Esophagus muscularis mucosa (tissue), 4 donors: Measurements from ENCODE around the gene NNT. TPM values are rescaled to one million over a fixed set of nuclear protein-coding genes. Genes with fewer than 3 reads are reported as not detected.
A peak's percentile ranks its signal among the peaks of the same experiment; 100 is the strongest.

ENCODE experiments used
- DNase-seq: peaks from one replicate; pipeline ENCODE4 v3.0.0-alpha.2; 2017; ENCODE audit errors: extremely low spot score
- H3K27ac ChIP-seq, 4 donors: fragments of 200-600 bp; sonication (generic); replicated peaks in 1 of 4; 1 replicate in 3 of 4; 2 replicates in 1 of 4; pipeline ENCODE4 v1.5.1; 2016 to 2019; ENCODE audit warnings: mild to moderate bottlenecking in 1 of 4
- H3K27me3 ChIP-seq, 4 donors: fragments of 200-600 bp; sonication (generic); one replicate each; pipeline versions ENCODE4 v1.5.1 to v1.6.0; 2016 to 2019
- H3K36me3 ChIP-seq, 4 donors: fragments of 200-600 bp; sonication (generic); one replicate each; pipeline ENCODE4 v1.5.1; 2016 to 2019
- H3K4me1 ChIP-seq, 4 donors: fragments of 200-600 bp; sonication (generic); one replicate each; pipeline ENCODE4 v1.5.1; 2016 to 2019
- H3K4me3 ChIP-seq, 4 donors: fragments of 200-600 bp; sonication (generic); 1 replicate in 2 of 4; 2 replicates in 2 of 4; pipeline ENCODE4 v1.5.1; 2016 to 2019; ENCODE audit warnings: mild to moderate bottlenecking in 4 of 4, moderate library complexity in 1 of 4
- H3K9me3 ChIP-seq, 4 donors: fragments of 200-600 bp; sonication (generic); 1 replicate in 3 of 4; 2 replicates in 1 of 4; pipeline ENCODE4 v1.5.1; 2016 to 2019
- EP300 ChIP-seq: sonication (generic); formaldehyde crosslinking; IDR thresholded peaks from one replicate; pipeline ENCODE4 v1.6.1; 2017; ENCODE audit warnings: antibody characterized with exemption
- POLR2A ChIP-seq: fragments of 450-650 bp; IDR thresholded peaks from one replicate; pipeline ENCODE4 v1.6.1; 2017; ENCODE audit warnings: antibody characterized with exemption, moderate library complexity, mild to moderate bottlenecking, low read depth
- POLR2AphosphoS5 ChIP-seq, 2 donors: sonication (generic); formaldehyde crosslinking; IDR thresholded peaks; one replicate each; pipeline ENCODE4 v1.6.1; 2017; ENCODE audit warnings: antibody characterized with exemption in 2 of 2
- WGBS: methylation state at CpG from one replicate; pipeline ENCODE4 v1.1.5; 2018; 5-methylcytosine and 5-hydroxymethylcytosine counted together
- intact Hi-C: fragments of 100-400 bp; cut with DNase I; formaldehyde crosslinking; loops from one replicate; pipeline ENCODE4 v1.15.1; 2023
- total RNA-seq, 4 donors: library from RNA; depleted of rRNA; stranded (reverse); fragments of >200 nt; gene quantifications; one replicate each; pipeline versions ENCODE4 v1.1.0 to v1.2.1, GENCODE V29; 2016
- TF ChIP-seq, protein P1 (sequence below), 3 experiments: fragments of 200-600 bp in 2 of 3; fragments of 450-650 bp in 1 of 3; sonication (generic) in 2 of 3; IDR thresholded peaks; one replicate each; pipeline ENCODE4 v1.5.1; 2017 to 2019; ENCODE audit warnings: antibody characterized with exemption in 3 of 3, mild to moderate bottlenecking in 2 of 3, moderate library complexity in 1 of 3

Gene NNT
- total RNA-seq, 4 donors from 2014 or later: 49.0 to 90.1 (median 70.3) TPM

GRCh38 chr5:43609752-43610151 is 6.8 kb downstream of the NNT start:
- 67% methylated on average over 1 of the region's 1 CpG for WGBS
- H3K4me3 ChIP-seq: no peak overlapping the region
- peaks cover 34 to 58% (median 44%) of the 10 kb centered on the region in 4 donors for H3K36me3 ChIP-seq
- H3K27me3 ChIP-seq: no peaks in the 10 kb centered on the region
- H3K27ac ChIP-seq: no peak overlapping the region
- intact Hi-C loops: no loop called here
- DNase-seq: no peak
- TF ChIP-seq, protein P1, sequence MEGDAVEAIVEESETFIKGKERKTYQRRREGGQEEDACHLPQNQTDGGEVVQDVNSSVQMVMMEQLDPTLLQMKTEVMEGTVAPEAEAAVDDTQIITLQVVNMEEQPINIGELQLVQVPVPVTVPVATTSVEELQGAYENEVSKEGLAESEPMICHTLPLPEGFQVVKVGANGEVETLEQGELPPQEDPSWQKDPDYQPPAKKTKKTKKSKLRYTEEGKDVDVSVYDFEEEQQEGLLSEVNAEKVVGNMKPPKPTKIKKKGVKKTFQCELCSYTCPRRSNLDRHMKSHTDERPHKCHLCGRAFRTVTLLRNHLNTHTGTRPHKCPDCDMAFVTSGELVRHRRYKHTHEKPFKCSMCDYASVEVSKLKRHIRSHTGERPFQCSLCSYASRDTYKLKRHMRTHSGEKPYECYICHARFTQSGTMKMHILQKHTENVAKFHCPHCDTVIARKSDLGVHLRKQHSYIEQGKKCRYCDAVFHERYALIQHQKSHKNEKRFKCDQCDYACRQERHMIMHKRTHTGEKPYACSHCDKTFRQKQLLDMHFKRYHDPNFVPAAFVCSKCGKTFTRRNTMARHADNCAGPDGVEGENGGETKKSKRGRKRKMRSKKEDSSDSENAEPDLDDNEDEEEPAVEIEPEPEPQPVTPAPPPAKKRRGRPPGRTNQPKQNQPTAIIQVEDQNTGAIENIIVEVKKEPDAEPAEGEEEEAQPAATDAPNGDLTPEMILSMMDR (IDR thresholded peaks at IDR 0.05): peak in 1 of 3 experiments; percentile 19
- TF ChIP-seq EP300: no peak
- no peaks in the 10 kb centered on the region for H3K9me3 ChIP-seq
- H3K4me1 ChIP-seq: peaks cover under 1 to 6% (median 2%) of the 10 kb centered on the region in 4 donors

DNA sequence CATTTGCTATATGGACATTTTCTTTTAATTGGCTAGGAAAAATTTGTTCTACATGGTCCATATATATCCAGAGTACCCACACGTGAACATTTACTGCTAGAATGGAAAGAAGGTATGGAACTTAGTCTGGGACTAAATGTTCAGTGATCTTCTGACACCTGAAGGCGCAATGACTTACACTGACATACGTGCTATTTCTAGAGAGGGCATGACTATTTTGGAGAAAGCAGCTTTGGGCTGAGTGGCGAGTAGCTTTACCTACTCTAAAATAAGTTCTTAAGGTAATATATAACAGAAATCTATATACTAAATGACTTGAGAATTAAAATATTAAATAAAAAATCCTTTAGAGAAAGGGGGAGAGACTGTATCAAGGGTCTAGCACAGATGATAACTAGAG is 10.4 kb downstream of the NNT start:
- Histone ChIP-seq H3K4me3 (no peak overlapping the region), H3K4me1 (no peaks in the 10 kb centered on the region), H3K27me3 (no peaks in the 10 kb centered on the region), H3K36me3 (peaks cover 39 to 84% (median 53%) of the 10 kb centered on the region in 4 donors), H3K27ac (no peak overlapping the region), H3K9me3 (no peaks in the 10 kb centered on the region)
- DNase-seq: no peak
- 94% methylated on average over 4 of the region's 4 CpGs for WGBS
- TF ChIP-seq, protein P1 (IDR thresholded peaks at IDR 0.05): no peak
- TF ChIP-seq POLR2A: no peak
- intact Hi-C loops: no loop called here

DNA sequence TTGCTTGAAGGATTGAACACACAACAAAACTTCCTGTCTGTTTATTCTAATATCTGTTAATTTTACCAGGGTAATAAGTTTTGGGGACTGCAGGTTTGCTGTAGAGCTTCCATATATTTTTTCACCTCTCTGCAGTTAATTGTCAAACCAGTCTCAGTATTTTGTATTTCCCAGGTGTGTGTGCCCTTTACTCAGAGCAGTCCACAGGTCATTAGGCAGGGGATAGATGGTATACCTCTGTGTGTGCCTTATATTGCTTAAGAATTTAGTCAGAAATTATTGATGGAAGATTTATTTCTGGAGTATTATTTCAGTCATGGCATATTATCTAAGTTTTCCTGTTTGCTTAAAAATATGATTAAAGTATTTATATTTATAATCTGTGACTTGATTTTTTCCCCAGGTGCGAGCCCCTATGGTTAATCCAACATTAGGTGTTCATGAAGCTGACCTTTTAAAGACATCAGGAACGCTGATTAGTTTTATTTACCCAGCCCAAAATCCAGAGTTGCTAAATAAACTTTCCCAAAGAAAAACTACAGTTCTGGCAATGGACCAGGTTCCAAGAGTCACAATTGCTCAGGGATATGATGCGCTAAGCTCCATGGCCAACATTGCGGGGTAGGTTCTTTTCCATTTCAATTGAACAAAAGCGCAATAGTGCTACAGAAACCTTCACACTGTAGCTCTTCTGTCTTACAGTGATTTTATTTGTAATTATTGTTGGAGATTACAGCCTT is 12.6 kb downstream of the NNT start:
- Histone ChIP-seq H3K4me1 (no peaks in the 10 kb centered on the region), H3K36me3 (peaks cover 26 to 76% (median 43%) of the 10 kb centered on the region in 4 donors), H3K9me3 (no peaks in the 10 kb centered on the region), H3K4me3 (no peak overlapping the region), H3K27ac (no peak overlapping the region), H3K27me3 (no peaks in the 10 kb centered on the region)
- WGBS: 97% methylated on average over 5 of the region's 5 CpGs
- TF ChIP-seq, protein P1 (IDR thresholded peaks at IDR 0.05): no peak
- TF ChIP-seq EP300 (no peak), POLR2AphosphoS5 (IDR thresholded peaks at IDR 0.05) (no peak), POLR2A (no peak)
- intact Hi-C loops: no loop called here
- DNase-seq: no peak

DNA sequence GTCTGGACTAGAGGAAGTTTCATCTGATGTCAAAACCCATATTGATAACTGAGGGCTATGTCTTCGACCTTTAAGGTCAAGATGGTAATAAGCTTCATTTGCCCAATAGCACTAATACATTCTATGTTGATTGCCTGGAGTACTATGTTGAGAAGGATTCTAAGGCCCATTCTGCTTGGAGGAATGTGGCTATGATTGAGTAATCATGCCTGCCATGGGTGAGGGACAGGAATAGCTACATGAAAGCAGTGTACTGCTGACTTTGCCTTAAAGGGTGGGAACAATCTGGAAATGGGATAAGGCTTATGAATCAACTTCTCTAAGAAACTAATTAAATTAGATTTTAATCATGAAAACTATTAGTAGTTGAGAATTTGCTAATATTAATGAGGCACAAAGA is 13.6 kb downstream of the NNT start:
- Histone ChIP-seq H3K27ac (no peak overlapping the region), H3K9me3 (no peaks in the 10 kb centered on the region), H3K4me3 (no peak overlapping the region), H3K4me1 (no peaks in the 10 kb centered on the region), H3K27me3 (no peaks in the 10 kb centered on the region), H3K36me3 (peaks cover 23 to 72% (median 36%) of the 10 kb centered on the region in 4 donors)
- intact Hi-C loops: no loop called here
- 63% methylated on average over 1 of the region's 1 CpG for WGBS
- DNase-seq: no peak
- TF ChIP-seq, protein P1 (IDR thresholded peaks at IDR 0.05): no peak
- TF ChIP-seq EP300: no peak
- no peak for TF ChIP-seq POLR2AphosphoS5 (IDR thresholded peaks at IDR 0.05)
- no peak for TF ChIP-seq POLR2A

GRCh38 chr5:43619380-43619779 is 16.4 kb downstream of the NNT start:
- peaks cover 0 to 4% (median 0%) of the 10 kb centered on the region in 4 donors for H3K4me1 ChIP-seq
- H3K9me3 ChIP-seq: no peaks in the 10 kb centered on the region
- peaks cover 5 to 46% (median 17%) of the 10 kb centered on the region in 4 donors for H3K36me3 ChIP-seq
- TF ChIP-seq, protein P1 (IDR thresholded peaks at IDR 0.05): no peak
- TF ChIP-seq EP300: no peak
- TF ChIP-seq POLR2AphosphoS5 (IDR thresholded peaks at IDR 0.05): no peak
- no peak for TF ChIP-seq POLR2A
- intact Hi-C loops: no loop called here
- DNase-seq: no peak
- H3K27ac ChIP-seq: peak overlapping the region in 1 of 4 donors; percentile 31
- no peaks in the 10 kb centered on the region for H3K27me3 ChIP-seq
- no peak overlapping the region for H3K4me3 ChIP-seq
- WGBS: 91% methylated on average over 2 of the region's 2 CpGs
